D721Med (cell line): ENCODE results near the gene IQGAP2.
"Not testable (repeated sequence)": the region's sequence is repeated elsewhere in the genome, so short reads cannot be mapped to it uniquely, and the experiment has no call there.

ENCODE experiments used
- DNase-seq: peaks from one replicate; pipeline ENCODE4 v3.0.0; 2011; ENCODE audit warnings: low spot score; ENCODE audit not compliant: insufficient read length
- FAIRE-seq: peaks from 2 replicates; lab custom pipeline; 2011; peaks lifted over from hg19 to GRCh38; lab: Jason Lieb, UNC
- TF ChIP-seq, protein P1 (sequence below): IDR thresholded peaks from 2 replicates; pipeline ENCODE4 v1.5.1; 2012; ENCODE audit warnings: mild to moderate bottlenecking, control low read depth; ENCODE audit not compliant: insufficient read depth; ENCODE audit errors: missing control alignments

IQGAP2 gene

DNA sequence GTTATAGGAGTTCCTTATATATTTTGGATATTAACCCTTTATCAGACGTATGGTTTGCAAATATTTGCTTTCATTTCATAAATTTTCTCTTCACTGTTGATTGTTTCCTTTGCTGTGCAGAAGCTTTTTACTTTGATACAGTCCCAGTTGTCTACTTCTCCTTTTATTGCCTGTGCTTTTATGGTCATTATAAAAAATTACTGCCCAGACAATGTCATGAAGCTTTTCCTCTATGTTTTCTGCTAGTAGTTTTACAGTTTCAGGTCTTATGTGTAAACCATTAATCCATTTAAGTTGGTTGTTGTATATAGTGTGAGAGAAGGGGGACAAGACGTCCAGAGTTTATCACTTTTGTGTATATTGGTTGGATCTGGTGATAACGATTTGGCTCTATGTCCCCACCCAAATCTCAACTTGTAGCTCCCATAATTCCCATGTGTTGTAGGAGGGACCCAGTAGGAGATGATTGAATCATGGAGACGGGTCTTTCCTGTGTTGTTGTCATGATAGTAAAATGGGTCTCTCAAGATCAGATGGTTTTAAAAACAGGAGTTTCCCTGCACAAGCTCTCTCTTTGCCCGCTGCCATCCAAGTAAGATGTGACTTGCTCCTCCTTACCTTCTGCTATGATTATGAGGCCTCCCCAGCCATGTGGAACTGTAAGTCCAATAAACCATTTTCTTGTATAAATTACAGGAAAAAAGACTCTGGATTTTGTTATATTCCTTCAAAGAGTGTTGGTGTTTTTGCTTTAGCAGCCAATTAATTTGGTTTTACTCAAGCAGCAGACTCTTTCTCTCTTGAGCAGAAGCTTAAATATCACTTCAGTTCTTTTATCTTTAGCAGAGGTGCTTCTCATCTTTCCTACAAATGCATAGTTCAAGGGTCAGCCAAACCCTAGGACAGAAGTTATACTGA lies 326.5 kb downstream of the IQGAP2 start:
- DNase-seq (no peak), FAIRE-seq (no peak)
- TF ChIP-seq, protein P1, sequence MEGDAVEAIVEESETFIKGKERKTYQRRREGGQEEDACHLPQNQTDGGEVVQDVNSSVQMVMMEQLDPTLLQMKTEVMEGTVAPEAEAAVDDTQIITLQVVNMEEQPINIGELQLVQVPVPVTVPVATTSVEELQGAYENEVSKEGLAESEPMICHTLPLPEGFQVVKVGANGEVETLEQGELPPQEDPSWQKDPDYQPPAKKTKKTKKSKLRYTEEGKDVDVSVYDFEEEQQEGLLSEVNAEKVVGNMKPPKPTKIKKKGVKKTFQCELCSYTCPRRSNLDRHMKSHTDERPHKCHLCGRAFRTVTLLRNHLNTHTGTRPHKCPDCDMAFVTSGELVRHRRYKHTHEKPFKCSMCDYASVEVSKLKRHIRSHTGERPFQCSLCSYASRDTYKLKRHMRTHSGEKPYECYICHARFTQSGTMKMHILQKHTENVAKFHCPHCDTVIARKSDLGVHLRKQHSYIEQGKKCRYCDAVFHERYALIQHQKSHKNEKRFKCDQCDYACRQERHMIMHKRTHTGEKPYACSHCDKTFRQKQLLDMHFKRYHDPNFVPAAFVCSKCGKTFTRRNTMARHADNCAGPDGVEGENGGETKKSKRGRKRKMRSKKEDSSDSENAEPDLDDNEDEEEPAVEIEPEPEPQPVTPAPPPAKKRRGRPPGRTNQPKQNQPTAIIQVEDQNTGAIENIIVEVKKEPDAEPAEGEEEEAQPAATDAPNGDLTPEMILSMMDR: no peak

- no peak for FAIRE-seq
- no peak for DNase-seq
- TF ChIP-seq, protein P1: no peak
Observed at GRCh38 chr5:76732405-76733048, 329.4 kb downstream of the IQGAP2 start.

DNA sequence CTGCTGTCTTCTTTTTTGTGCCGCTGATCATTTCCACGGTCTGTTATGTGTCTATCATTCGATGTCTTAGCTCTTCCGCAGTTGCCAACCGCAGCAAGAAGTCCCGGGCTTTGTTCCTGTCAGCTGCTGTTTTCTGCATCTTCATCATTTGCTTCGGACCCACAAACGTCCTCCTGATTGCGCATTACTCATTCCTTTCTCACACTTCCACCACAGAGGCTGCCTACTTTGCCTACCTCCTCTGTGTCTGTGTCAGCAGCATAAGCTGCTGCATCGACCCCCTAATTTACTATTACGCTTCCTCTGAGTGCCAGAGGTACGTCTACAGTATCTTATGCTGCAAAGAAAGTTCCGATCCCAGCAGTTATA lies 329.9 kb downstream of the IQGAP2 start:
- TF ChIP-seq, protein P1: no peak
- no peak for DNase-seq
- no peak for FAIRE-seq

DNA sequence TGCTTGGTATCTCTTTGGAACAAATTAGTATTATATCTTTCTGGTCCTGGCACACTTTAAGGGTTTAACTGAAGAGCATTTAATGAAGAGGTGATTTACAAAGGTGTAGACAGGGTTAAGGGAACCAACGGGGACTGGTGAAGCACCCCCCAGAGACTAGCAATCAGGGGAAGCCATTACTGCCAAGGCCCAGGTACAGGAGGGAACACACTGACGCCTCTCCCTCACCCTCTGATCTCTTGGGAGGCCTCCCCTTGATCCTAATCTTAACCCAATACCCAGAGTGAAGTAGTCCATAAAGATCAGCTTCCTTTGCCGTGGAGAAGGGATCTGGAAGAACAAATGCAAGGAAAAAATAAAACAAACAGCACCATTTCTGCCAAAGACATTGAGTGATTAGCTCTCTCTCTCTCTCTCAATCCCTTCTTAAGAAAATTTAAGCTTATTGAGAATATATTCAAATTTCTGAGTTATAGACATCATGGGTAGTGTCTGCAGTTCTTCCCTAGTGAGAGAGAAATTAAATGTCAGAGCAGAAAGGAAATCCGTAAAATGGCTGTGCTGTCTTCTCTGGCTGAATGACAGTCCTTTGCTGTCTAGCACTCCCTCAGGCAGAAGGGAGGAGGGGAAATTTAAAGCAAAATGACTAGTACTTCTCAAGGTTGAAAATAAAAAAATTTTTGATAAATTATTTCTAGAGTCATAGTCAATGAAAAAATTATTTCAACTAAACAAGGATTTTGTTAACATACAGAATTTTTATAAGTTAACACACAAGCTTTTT lies 332.9 kb downstream of the IQGAP2 start:
- FAIRE-seq (no peak), DNase-seq (no peak)
- TF ChIP-seq, protein P1: no peak

DNA sequence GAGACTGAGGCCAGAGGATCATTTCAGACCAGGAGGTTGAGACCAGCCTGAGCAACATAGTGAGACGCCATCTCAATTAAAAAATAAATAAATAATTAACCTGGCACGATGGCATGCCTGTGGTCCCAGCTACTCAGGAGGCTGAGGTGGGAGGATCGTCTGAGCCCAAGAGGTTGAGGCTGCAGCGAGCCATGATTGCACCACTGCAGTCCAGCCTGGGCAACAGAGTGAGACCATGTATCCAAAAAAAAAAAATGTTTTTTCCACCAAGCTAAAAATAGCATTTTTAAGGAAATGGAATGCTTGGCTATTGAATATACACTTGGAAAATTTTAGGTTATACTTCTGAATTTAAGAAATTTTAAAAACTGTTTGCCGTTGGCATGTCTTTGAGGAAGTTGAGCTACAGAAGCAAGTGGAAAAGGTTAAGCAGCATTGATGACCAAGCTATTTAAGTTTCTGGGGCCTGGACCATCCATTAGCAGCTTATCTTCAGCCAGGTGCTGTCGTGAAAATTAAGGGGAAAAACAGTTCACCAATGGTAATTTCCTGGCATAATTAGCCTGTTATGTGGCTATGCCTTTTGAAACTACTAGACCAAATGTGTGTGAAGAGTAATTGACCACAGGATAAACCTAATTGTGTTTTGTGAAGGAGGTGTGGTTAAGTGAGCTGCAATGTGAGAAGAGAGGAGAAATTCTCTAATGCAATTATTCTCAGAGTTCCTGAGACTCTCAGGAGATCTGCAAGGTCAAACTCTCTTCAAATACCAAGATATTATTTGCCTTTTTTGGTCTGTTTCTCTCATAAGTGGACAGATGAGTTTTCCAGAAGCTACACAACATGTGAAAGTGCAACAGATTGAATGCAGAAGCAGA lies 333.8 kb downstream of the IQGAP2 start:
- TF ChIP-seq, protein P1: no peak

DNA sequence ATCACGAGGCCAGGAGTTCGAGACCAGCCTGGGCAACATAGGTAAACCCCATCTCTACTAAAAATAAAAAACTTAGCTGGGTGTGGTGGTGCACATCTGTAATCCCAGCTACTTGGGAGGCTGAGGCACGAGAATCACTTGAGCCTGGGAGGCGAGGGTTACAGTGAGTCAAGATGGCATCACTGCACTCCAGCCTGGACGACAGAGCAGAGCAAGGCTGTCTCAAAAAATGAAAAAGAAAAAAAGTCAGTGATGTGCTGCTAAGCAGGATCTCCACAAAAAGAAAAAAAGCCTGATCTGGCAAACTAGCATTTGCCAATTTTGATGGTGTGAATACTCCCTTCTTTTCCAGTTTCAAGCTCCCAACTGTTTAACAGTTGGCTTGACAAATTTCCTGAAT lies 334.8 kb downstream of the IQGAP2 start:
- TF ChIP-seq, protein P1: no peak
- no peak for DNase-seq
- FAIRE-seq: no peak

More for the DNA sequence above, 333.8 kb downstream of the IQGAP2 start:
- FAIRE-seq (no peak), DNase-seq (no peak)

DNA sequence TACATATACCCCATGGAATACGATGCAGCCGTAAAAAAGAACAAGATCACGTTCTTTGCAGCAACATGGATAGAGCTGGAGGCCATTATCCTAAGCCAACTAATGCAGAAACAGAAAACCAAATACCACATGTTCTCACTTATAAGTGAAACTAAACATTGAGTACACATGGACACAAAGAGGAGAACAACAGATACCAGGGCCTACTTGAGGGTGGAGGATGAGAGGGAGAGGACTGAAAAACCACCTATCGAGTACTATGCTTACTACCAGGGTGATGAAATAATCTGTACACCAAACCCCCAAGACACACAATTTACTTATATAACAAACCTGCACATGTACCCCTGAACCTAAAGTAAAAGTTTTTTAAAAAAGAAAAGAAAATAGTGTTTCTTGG lies 338.4 kb downstream of the IQGAP2 start:
- not testable (repeated sequence) for DNase-seq, FAIRE-seq
